ENCODE data around the gene BTBD7.
"Not testable (repeated sequence)": the region's sequence is repeated elsewhere in the genome, so short reads cannot be mapped to it uniquely, and the experiment has no call there.

BTBD7 gene

GRCh38 chr14:93332853-93333630 lies at the start of gene BTBD7:
Gene BTBD7, minus strand, starts transcription at chr14:93333036. Its CDS starts 36,985 bp downstream, at chr14:93296051.
- peak; percentile 97 for DNase-seq

- DNase-seq: no peak
Measured at GRCh38 chr14:93381644-93382043, 48.8 kb upstream of the BTBD7 start.

GRCh38 chr14:93379831-93380230 lies 47.0 kb upstream of the BTBD7 start:
- DNase-seq: no peak

- DNase-seq: no peak
Measured at GRCh38 chr14:93375673-93376156, 42.9 kb upstream of the BTBD7 start.

- DNase-seq: peak; percentile 63
Measured at GRCh38 chr14:93369713-93370266, 37.0 kb upstream of the BTBD7 start.

GRCh38 chr14:93368996-93369712 lies 36.3 kb upstream of the BTBD7 start:
- DNase-seq: peak; percentile 63

GRCh38 chr14:93354873-93355272 lies 22.0 kb upstream of the BTBD7 start:
- DNase-seq: not testable (repeated sequence)

GRCh38 chr14:93348292-93348691 lies 15.5 kb upstream of the BTBD7 start:
- no peak for DNase-seq

GRCh38 chr14:93347850-93348249 lies 15.0 kb upstream of the BTBD7 start:
- DNase-seq: no peak

- no peak for DNase-seq
Measured at GRCh38 chr14:93346926-93347721, 14.3 kb upstream of the BTBD7 start, which contains the start of gene COX8C. Gene COX8C, plus strand, starts transcription at chr14:93347182. Its CDS starts 87 bp downstream, at chr14:93347269.

- DNase-seq: no peak
Measured at GRCh38 chr14:93343797-93344196, 11.0 kb upstream of the BTBD7 start.

GRCh38 chr14:93343266-93343665 lies 10.4 kb upstream of the BTBD7 start:
- no peak for DNase-seq

- no peak for DNase-seq
Measured at GRCh38 chr14:93337884-93338283, 5.0 kb upstream of the BTBD7 start.

GRCh38 chr14:93337143-93337753 lies 4.4 kb upstream of the BTBD7 start:
- DNase-seq: no peak

- no peak for DNase-seq
Measured at GRCh38 chr14:93333631-93334103, 831 bp upstream of the BTBD7 start.

- no peak for DNase-seq
Measured at GRCh38 chr14:93332397-93332852, 411 bp downstream of the BTBD7 start.

GRCh38 chr14:93331728-93332396 lies 974 bp downstream of the BTBD7 start:
- no peak for DNase-seq

- no peak for DNase-seq
Measured at GRCh38 chr14:93331002-93331727, 1.7 kb downstream of the BTBD7 start.

GRCh38 chr14:93330609-93331000 lies 2.2 kb downstream of the BTBD7 start:
- no peak for DNase-seq

GRCh38 chr14:93329965-93330608 lies 2.7 kb downstream of the BTBD7 start:
- DNase-seq: no peak

Measured in KG1 (cell line).